GM21576 (cell line): ENCODE results near the gene SPRY1.

Experiments used
- ATAC-seq: cut with Tn5 transposase; IDR thresholded peaks from one replicate; pipeline ENCODE4 v1.9.1; 2021; ENCODE audit warnings: mild to moderate bottlenecking, moderate library complexity; ENCODE audit not compliant: unreplicated experiment

SPRY1 gene

DNA sequence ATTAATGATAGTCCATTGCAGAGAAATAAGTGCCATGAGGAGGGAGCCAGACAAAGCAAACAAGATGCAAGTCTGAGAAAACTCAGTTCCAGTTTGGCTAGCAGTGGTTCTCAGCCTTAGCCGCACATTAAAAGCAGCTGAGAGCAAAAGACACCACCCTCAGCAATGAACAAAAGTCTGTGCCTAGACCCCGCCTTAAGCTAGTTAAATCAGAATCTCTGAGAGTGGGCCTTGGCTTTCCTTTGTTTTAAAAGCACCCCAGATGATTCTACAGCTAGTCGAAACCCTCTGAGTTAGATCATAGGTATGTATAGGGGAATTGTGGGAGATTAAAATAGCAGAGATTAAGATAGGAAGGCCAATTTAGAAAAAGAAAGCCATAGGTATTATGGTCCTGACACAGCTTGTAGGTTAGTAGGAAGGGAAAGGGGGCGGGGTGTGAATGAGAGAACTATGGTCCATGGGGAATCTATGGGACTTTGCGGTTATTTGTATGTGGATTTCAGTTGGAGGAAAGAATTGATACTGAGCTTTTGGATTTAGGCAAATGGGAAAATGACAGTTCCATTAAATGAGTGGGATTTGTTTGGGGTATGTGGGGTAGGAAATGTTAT, 12.0 kb downstream of the SPRY1 start:
- ATAC-seq = no peak

DNA sequence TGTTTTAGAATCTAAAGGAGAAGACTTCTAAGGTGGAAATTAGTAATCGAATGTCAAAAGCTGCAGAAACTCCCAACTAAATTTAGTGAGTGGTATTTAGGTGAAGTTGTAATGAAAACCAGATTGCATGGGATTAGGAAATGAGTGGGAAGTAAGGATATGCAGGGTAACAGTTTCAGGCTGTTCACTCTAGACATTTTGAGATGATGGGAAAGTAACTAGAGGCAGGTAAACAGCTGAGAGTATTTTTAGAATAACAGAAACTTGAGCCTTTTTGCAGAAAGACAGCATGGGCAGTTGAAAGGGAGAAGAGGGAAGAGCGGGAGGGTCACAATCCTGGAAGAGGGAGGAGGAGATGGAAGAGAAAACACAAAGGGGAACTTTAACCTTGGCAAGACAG, 12.7 kb downstream of the SPRY1 start:
- ATAC-seq = no peak

DNA sequence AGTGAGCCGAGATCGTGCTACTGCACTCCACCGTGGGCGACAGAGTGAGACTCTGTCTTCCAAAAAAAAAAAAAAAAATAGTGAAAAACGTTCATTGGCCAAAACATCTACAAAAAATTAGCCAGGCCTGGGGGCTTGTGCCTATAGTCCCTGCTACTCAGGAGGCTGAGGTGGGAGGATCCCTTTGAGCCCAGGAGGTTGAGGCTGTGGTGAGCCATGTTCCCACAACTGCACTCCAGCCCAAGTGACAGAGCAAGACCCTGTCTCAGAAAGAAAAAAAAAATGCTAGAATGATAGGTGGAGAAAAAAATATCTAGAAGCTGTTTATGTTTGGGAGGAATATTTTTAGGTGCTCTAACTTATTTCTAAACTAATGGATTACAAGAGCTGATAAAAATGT, 14.9 kb downstream of the SPRY1 start:
- ATAC-seq = no peak

DNA sequence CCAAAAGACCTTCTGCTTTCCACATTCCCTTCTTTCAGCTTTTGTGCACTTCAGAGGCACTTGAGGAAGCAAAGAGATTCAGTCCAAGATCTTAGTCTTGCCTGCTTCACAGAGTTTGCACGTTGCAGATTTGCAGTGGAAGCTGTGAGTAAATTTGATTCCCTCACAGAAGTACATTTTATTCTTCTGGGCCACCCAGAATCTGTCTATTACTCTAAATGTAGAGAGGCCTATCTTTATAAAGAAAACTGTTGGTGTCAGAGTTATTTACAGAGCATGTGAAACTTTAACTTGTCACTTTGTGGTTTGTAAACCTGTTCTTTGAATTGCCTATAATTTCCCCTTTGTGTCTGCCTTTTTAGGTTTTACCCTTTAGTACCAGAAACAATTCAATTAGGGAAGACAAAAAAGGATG, 15.5 kb downstream of the SPRY1 start:
- ATAC-seq = peak; percentile 87

DNA sequence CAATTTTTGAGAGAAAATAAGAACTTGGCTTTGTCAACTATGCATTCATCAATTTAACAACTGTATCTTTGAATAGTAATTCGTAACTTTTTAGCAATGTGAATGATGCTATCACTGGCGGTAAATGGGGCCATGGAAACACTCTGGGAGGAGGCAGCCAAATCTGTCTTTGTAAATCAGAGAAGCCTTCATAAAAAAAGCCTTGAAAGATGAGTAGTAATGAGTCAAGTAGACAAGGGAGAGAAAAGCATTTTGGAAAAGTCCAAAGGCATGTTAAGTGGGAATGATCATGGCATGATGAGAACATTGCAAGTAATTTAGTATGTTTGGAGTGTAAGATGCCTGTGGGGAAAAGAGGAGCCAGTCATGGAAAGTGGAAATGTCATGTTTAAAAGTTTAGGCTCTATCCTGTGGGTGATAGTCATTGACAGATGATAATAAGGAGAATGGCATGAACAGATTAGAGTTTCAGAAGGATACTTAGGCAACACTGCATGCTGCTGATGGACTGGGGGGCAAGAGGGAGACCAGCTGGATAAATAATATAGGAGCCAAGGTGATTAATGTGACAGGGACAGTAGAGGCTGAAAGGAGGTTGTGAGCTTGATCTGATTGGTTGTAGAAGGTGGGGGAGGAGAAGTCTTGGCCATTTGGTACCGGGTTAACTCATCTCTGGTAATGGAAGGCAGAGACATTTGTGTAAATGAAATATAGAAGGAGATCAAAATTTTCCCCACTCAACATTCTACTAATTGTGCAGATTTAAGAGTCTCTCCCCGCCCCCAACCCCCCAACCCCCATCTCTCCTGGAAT, 16.3 kb downstream of the SPRY1 start:
- no peak for ATAC-seq

DNA sequence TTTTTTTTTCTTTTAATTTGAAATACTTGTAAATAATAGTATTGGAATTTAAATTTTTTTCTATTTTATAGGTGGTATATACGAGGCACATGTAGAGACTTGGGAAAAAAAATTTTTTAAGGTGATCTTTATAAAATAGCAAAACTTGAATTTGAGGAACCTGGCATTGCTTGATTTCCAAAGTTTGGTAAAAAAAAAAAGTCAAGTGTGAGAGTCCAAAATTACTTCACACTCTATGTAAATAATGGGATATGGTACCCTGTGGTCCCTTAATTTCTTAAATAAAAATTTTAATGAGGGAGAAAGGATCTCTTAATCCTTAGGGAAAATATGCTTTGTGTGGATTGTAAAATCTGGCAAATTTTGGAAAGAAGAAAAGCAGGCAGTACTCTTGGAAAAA, 19.0 kb downstream of the SPRY1 start:
- ATAC-seq = no peak

DNA sequence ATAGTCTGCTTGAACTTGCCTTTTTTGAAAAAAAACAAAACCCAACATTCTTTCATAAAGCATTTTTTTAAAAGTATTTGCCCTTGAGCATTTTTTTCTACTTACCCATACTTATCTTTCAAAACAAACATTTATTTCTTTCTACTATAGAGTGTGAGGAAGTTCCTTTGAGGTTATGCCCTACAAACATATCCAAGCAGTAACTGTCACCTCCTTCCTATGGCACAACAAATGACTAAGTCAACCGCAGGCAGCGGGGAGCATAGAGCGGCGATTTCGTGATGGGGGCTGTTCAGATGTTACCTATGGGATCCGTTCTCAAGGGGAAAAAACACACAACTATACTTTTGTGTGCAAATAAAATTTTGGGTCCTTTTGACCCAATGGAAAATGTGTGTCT, 19.4 kb downstream of the SPRY1 start:
- no peak for ATAC-seq

DNA sequence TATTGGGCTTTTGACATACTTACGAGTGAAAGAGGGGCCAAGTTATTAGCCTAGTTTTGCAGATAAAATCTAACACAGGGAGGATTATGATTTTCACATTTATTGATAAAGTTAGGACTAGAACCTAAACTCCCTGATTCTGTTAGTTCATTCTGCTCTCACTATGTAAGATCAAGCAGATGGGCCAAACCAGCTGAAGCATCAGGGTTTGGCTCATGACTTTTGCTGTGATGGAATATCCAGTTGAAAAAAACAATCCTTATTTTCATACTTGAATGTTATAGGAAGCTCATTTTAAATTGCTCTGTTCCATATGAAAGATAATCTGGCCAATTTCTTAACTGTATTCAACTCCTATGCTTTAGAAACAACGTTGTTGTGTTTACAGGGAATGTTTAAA, 21.2 kb downstream of the SPRY1 start:
- no peak for ATAC-seq

DNA sequence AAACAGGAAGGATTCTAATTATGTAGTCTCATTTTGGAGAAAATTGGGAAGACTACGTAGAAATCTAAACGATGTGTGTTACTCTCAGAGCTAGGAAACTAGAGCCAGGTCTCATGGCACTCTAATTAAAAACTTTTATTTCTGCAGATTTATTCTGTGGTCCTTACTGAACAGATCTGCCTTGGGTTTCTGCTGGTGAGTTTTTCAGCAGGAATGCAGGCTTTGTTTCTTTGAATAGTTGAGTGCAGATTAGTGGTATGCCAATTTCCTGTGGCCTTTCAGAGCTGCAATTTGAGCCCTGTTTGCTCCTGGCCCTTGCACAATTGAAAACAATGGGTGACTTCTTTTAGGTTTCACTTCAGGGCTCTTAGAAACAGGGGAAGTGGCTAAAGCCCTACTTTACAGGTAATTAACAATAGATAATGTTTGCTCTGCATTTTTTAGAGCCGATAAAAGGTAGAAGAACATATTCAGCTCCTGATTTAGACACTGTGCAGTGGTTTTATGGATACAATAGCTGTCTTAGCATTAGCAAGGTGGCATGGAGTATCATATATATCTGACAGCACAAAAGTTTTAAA, 21.8 kb downstream of the SPRY1 start:
- peak; percentile 87 for ATAC-seq

DNA sequence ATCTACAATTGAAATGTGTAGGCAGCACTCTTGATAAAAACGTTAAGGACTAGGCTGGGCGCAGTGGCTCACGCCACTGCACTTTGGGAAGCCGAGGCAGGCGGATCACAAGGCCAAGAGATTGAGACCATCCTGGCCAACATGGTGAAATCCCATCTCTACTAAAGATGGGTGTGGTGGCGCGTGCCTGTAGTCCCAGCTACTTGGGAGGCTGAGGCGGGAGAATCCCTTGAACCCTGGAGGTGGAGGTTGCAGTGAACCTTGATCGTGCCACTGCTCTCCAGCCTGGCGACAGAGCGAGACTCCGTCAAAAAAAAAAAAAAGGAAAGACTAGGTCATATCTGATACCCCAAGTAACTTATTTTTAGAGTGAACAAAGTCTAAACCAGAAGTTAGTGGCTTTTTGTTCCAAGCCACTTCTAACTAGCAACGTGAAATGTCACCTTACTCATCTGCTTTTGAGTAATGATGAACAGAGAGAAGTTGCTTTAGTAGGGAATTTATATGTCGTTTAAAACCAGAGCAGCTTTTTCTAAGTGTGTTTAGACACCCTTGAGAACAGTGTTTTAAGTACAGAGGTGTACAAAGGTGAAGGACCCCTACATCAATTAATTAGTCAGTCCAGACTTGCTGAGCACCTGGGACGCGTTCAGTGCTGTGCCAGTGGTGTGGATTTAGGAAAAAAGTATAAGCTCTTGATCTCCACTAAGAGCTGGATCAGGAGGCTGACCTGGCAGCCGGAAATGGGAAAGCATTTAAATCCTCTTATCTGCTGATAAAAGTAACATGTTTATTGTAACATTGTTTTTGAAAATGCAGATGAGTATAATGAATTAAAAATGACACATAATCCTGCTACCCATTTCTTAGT, 23.5 kb downstream of the SPRY1 start:
- ATAC-seq = no peak

DNA sequence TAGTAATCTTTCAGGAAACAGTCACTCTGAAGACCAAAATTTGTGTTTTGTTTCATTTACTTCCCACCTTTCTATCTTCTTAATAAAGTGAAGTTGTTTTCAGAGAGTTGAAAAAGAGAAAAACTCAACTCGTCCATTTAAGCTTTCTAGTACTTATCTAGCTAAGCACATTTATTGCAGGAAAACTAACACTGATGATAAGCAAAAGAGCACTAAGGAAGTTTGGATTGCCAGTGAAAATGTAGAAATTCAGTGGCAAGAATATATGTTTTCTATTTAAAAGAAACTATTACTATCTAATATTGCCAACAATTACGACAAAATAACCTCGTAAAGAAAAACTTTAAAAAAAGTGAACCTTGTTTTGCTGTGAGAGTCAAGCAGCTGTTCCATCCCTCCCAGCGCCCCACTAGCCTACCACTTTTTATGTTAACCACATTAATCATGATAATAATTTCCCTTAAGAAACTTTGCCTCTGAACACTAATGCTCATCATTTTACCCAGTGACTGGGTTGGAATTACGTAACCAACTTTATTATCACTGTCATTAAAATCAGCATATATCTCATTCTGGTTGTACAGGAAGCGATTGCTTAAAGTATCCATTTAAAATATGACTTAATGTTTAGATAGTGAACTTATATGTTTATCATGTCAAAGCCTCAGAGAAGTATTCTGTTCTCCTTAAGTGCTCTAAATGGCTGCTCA, 24.8 kb downstream of the SPRY1 start:
- no peak for ATAC-seq

DNA sequence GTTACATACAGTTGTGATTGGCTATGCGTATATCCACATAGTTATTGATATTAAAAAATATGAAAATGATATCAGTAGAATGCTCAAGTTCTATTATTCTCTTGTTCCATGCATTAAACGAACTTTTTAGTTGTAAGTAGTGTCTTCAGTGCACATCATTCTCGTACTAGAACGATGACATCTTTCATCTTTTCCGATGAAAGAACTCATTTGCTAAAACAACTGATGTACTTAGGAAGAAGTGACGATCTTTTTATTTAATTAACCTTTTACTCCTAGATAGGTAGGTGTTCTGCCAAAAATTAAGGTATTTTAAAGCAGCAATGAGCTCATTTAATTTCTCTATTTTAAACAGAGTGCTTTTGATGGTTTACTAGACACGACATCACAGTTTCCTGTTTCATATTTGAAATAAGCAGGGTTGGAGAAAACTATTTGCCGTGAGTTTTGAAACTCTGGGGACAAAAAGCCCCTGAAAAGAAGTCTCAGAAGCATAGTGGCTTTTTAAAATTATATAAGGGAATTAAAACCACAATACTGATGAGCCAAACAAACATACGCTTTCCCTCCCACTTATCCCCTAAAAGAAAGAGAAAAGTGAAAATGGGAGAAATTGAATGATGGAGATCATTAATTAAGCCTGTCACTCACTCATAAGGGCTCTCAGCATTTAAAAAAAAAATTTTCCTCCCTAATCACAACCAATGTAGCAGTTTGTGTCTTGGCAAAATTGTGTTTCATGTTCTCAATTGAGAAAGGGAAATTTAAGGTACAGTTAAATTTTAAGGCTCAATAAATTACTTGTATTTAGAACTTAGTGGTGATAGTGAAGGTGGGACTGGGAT, 25.6 kb downstream of the SPRY1 start:
- ATAC-seq = no peak

DNA sequence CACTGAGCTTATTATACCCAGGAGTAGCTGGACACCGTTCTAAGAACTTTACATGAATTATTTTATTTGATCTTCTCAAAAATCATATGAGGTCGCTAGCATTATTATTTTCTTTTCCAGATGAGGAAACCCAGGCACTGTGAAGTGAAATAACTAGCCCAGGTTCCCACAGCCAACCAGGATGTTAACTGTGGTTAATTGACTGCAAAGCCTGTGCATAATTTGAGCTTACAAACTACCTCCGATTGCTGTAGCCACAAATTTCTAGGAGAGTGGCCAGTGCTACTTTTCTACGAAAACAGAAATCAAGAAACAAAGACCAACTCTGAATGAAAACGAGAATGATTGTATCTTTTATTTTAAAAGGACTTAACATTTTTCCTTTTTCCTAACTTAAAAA, 27.2 kb downstream of the SPRY1 start:
- no peak for ATAC-seq

DNA sequence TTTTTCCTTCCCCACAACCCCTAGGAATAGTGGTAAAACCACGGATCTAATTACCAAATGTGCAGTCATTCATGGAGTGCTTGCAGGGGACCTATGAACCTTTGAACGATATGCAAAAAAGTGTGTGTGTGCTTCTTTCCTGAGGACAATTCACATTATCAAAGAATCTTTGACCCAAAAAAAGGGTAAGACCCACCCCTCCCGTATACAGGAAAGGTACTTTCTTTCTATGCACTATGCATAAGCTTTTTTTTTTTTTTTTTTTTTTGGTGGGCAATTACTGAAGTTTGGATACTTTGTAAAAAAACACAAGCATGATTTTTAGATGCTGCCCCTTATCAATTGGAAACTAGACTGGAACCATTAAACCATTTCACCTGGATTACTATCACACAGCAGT, 31.4 kb downstream of the SPRY1 start:
- ATAC-seq = no peak

DNA sequence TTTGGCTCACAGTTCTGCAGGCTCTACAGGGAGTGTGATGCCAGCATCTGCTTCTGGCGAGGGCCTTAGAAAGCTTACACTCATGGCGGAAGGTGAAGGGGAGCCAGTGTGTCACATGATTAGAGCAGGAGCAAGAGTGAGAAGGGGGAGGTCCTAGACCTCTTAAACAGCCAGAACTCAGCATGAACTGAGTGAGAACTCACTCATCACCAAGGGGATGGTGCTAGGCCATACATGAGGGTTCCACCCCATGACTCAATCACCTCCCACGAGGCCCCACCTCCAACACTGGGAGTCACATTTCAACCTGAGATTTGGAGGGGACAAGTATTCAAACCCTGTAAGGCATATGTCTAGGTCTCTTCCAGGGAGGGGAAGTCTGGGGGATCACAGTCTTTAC, 33.4 kb downstream of the SPRY1 start:
- ATAC-seq = no peak

DNA sequence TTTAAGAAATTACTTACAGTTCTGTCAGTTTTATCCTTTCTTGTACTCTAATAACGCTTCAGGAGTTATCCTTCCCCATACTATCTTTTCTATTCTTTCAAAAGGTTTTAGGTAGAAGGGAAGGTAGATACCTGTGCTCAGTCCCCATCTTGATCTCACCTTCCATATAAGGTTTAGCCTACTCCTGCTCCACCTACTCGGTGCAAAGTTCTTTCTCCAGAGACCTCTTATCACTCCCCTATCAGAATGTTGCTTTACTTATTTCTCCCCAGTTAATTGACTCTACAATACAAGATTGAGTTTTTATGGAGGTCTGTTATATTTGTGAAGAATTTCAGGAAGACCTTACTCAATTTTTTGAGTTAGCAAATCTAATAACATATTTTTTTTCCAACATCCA, 33.9 kb downstream of the SPRY1 start:
- ATAC-seq = no peak

DNA sequence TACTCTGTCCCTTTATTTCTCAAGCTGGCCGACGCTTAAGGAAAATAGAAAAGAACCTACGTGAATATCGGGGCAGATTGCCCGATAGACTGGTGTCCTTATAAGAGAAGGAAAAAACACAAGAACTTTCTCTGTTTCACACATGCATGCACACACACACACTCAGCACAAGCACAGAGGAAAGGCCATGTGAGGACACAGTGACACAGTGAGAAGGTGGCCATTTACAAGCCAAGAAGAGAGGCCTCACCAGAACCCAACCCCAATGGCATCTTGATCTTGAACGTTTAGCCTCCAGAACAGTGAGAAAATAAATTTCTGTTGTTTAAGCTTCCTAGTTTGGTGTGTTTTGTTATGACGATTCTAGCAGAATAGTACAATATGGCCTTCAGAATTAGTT, 37.0 kb downstream of the SPRY1 start:
- ATAC-seq = no peak

DNA sequence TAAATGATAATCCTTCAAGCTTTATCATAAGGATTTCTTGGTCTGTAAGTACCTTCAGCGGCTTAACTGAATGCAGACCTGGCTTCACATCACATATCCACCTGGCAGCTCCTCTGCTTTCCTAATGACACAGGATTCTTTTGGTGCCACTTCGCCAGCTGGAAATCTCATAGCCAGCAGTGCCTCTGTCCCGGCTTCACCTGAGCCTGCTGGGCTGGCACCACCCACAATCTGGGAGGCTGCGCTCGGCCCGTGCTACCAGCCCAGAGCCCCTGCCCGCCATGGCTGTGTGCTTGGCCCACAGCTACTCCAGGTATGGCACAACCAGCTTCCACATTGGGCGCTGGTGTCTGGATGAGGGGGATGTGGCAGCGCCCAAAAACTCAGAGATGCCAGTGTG, 37.4 kb downstream of the SPRY1 start:
- ATAC-seq = no peak

DNA sequence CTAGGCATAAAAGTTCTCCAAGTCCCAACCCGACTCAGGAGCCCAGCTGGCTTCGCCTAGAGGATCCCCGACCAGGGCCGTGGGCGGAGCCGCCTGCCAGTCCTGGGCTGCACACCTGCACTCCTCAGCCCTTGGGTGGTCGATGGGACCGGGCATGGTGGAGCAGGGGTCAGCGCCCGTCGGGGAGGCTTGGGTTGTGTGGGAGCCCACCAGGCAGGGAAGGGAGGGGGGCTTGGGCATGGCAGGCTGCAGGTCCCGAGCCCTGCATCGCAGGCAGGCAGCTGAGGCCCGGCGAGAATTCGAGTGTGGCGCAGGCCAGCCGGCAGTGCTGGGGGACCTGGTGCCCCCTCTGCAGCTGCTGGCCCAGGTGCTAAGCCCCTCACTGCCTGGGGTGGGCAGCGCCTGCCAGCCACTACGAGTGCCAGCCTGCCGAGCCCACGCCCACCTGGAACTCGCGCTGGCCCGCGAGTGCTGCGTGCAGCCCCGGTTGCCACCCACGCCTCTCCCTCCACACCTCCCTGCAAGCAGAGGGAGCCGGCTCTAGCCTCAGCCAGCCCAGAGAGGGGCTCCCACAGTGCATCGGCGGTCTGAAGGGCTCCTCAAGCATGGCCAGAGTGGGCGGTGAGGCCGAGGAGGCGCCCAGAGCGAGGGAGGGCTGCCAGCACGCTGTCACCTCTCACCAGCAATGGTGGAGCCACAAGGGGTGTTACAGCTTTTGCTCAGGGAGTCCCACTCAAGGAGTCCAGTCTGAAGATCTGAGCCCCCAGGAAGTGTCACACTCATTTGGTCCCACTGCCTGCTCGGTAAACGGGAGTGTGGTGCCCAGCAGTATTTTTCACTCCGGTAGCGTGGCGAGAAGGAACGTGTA, 38.9 kb downstream of the SPRY1 start:
- ATAC-seq = no peak
